ENCODE measurements around the gene ARHGEF18.
"Not testable (repeated sequence)": the region's sequence is repeated elsewhere in the genome, so short reads cannot be mapped to it uniquely, and the experiment has no call there.

The ARHGEF18 gene

DNA sequence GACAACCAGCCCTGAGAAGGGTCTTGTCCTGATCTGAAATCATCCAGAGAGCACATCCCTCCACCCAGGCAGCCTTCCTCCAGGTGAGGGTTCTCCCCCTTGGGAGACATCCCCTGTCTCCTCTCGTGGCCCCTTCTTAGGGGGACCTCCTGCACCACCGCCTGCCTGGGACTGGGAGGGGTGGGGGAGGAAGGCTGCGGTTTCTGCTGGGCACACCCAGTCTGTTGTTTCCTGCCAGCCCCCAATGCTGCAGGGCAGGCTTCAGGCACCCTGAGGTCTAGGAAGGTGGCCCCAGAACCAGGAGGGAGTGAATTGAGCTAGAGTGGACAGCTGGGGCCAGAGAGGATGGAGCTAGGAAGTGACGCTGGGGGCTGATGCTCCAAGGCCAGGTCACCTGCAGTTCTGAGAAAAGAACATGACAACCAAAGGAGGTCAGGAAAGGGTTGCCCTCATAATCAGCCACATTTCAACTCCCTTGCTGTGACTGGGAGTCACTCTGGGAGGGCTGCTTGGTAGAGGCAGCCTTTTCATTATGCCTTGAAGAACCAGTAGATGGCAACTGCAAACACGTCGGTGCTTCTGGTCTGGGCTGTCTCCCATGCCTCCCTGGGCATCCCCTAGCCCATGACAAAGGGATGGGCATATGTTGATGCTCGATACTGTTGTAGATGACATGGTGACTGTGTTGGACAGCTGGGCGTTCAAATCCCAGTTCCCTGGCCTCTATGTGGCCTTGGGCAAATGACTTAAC is 1.4 kb downstream of the ARHGEF18 start:
- DNase-seq: peak; percentile 65

DNA sequence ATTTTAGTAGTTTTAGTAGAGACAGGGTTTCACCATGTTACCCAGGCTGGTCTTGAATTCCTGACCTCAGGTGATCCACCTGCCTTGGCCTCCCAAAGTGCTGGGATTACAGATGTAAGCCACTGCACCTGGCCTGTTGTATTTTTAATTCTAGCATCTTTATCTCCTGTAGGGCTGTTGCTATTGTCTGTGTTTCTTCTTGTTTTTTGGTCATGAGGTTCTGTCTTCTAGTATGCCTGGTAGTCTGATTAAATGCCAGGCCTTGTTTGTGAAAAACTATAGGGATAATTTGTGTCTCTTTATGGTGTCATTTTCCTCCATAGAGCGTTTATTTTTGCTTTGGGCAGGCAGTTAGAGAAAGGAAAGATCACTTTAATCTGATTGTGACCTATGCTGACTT is 3.1 kb downstream of the ARHGEF18 start:
- no peak for DNase-seq

DNA sequence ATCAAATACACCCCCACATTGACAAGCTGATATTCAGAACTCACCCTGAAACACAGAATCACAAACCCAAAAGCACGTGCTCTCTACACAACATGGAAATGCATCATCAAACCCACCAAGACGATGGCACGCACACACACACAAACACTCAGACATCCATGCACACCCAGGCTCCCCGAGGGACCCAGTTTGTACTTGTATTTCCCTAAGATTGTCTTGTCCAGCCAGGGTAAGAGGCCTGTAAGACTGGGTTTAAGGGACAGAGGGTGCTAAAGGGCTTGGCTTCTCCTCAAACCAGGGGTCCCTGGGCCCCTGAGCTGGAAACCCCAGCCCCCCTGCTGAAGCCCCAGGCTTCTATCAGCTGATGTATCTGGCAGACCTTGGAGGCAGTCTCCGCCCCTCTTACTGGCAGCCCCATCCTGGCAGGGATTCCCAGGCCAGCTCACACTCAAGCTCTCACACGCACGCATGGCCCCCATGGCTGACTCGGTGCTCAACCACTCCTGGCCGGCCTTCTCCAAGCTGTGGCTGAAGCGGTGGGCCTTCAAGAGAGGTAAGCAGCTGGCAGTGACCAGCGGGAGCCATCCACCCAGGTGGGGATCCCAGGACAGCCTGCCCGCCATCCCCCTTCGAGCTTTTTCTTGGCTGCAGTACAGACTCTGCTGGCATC is 6.5 kb downstream of the ARHGEF18 start:
- DNase-seq: no peak

DNA sequence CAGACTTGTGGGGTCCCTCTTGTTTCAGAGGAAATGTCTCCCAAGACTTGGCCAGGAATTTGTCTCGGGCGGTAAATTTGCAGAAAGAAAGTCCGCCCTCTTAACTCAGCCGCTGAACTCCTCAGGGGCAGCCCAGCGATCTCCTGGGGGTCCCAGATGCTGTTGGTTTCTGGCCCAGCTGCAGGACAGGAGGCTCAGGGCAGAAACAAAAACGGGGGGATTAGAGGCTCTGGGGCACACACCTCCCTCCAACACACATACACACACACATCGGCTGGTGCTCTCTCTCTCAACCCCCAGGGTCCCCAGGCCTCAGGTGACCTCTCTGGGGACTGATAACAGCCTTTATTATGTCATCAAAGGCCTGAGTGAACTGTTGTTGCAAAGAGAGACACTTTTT is 7.1 kb downstream of the ARHGEF18 start:
- no peak for DNase-seq

DNA sequence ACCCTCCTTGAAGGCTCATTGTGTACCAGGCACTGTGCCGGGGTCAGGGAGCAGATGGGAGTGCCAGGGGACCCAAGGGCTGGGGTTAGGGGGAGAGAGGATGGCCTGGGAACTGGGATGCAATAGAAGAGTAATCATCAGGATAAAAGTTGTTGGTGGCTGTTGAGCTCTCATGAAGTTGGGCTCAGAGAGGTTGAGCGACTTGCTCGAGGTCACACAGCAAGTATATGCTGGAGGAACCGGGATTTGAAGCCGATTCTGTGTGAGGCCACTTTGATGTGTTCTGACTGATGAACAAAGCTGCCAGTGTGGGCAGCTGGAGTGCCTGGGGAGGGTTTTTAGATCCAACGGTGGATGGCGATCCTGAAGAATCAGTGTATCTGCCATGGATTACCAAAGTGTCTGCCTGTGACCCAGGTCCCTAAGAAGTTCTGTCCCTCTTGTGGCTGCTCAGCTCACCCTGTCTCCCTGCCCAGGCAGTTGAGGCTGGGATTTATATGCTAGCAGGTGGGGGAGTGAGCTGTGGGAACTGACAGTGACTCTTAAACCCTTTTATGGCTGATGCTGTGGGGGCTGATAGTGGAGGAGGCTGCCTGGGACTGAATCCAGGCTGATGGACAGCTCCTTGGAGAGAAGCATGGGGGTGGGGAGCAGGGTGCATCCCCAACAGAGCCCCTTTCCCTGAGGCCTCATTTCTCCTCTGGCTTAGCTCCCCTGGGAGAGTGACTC is 8.3 kb downstream of the ARHGEF18 start:
- no peak for DNase-seq

DNA sequence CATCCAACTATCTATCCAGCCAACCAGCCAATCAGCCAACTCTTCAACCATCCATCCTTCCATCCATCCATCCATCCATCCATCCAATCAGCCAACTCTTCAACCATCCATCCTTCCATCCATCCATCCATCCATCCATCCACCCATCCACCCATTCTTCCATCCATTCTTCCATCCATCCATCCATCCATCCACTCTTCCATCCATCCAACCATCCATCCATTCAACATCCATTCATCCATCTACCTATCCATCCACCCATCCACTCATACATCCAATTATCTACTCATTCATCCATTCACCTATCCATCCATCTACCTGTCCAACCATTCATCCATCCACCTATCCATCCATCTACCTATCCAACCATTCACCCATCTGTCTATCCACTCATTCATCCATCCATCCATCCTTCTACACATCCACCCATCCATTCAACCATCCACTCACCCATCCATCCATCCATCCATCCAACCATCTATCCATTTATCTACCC is 9.4 kb downstream of the ARHGEF18 start:
- no peak for DNase-seq

DNA sequence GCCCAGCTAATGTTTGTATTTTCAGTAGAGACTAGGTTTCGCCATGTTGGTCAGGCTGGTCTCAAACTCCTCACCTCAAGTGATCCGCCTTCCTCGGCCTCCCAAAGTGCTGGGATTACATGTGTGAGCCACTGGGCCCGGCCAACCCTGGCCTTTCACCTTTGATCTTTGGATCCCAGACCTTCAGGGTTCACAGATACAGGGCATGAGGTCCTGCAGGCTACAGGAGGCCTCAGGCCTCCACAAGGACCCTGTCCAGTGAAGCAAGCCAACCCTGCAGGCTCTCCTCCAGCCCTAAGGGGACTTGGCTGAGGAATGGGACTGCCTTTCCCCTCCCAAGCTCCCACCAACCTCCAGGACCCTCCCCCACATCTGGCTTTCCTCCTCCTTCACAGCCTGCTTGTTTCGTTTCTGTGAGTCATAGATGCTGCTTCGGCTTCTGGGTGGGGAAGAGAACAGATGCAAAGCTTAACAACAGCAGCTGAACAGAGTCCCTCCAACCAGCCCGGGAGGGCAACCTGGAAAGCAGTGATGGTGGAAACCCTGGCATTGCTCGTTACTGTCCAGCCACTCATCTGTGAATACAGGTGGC is 11.8 kb downstream of the ARHGEF18 start:
- no peak for DNase-seq

DNA sequence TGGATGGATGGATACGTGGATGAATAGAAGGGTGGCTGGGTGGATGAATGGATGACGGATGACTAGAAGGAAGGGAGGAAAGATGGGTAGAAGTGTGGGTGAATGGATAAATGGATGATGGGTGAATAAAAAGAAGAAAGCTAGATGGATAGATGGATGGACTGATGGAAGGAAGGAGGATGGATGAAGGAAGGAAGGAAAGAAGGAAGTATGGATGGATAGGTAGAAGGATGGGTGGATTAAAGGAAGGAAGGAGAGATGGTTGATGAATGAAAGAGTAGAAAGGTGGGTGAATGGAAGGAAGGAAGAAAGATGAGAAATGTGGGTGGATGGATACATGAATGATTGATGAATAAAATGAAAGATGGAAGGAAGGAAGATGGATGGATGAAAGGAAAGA is 14.5 kb downstream of the ARHGEF18 start:
- DNase-seq: no peak

DNA sequence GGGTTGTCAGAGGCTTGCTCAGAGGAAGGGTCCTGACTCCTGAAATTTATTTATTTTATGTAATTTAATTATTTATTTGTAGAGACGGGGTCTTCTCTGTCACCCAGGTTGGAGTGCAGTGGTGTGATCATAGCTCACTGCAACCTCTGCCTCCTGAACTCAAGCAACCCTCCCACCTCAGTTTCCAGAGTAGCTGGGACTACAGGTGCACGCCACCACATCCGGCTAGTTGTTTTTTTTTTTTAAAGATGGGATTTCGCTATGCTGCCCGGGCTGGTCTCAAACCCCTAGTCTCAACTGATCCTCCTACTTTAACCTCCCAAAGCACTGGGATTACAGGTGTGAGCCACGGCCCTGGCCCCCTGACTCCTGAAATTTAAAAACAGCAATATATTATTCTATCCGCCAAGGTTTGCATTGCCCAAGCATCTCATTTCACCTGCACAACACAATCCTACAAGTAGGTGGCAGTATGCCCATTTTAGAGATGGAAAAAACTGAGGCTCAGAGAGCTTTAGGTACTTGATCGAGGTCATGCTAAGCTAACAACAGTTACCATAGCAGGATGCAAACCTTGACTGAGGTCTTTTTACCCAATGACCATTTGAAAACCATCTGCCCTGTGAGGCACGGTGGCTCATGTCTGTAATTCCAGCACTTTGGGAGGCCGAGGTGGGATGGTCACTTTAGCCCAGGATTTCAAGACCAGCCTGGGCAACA is 18.1 kb downstream of the ARHGEF18 start:
- no peak for DNase-seq

DNA sequence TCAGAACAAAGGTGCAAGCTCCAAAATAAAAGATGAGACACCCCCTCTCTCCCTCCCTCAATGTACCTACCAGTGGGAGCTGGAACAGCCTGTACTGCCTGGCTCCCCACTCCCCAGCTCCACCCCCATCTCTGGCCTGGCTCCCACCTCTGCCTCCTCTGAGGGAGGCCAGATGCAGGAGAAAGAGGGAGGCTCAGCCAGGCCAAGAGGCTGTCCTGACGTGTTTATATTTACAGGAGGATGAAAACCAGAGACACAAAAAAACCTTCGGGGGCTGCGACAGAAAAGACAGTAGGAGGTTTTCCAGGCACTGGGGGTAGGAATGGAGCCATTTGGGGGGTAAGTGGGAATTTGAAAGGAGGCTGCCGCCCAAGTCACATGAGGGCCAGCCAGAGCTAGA is 19.7 kb downstream of the ARHGEF18 start:
- DNase-seq: no peak

DNA sequence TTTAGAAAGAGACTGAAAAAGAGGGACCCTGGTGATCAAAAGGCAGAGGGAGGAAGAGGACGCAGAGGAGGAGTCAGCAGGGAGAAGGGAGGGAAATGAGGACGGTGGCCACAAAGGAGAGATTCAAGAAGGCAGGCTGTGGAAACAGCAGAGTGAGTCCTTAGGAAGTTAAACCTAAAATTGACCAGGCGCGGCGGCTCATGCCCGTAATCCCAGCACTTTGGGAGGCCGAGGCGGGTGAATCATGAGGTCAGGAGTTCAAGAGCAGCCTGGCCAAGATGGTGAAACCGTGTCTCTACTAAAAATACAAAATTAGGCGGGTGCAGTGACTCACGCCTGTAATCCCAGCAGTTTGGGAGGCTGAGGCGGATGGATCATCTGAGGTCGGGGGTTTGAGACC is 20.1 kb downstream of the ARHGEF18 start:
- not testable (repeated sequence) for DNase-seq

DNA sequence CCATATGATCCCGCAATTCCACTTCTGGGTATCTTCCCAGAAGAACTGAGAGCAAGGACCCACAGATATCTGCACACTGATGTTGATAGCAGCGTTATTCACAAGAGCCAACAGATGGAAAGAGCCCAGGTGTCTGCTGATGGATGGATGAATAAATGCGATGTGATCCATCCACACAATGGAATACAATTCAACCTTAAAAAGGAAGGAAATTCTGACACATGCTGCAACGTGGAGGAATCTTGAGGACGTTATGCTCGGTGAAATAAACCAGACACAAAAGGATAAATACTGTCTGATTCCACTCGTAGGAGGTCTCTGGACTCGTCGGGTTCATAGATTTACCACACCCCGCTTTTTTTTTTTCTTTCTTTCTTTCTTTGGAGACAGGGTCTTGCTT is 21.8 kb downstream of the ARHGEF18 start:
- DNase-seq: no peak

DNA sequence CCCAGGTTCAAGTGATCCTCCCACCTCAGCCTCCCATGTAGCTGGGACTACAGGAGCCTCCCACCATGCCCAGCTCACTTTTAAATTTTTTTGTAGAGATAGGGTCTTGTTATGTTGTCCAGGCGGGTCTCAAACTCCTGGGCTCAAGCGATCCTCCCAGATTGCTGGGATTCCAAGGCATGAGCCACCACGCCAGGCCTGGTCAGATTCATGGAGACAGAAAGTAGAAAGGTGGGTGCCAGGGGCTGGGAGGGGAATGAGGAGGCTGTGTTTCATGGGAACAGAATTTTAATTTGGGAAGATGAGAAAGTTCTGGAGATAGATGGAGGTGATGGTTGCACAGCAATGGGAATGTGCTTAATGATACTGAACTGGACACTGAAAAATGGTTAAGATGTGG is 22.3 kb downstream of the ARHGEF18 start:
- DNase-seq: no peak

DNA sequence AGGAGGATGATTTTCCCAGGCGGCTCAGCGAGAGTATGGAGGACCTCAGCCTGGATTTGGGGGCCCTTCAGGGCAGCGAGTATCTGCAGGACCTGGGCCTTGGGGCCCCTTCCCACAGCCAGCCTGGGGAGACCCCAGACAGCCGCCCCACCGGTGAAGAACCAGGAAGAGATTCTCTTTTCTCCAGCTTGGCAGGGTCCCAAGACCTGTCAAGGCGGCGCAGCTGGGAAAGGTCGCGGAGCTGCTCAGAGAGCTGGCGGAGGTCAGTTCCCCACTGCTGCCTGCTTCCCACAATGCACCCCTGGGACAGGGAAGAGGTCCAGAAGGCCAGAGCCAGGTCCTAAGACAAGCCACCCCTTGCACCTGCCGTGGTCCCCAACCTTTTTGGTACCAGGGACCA is 24.1 kb downstream of the ARHGEF18 start:
- no peak for DNase-seq

DNA sequence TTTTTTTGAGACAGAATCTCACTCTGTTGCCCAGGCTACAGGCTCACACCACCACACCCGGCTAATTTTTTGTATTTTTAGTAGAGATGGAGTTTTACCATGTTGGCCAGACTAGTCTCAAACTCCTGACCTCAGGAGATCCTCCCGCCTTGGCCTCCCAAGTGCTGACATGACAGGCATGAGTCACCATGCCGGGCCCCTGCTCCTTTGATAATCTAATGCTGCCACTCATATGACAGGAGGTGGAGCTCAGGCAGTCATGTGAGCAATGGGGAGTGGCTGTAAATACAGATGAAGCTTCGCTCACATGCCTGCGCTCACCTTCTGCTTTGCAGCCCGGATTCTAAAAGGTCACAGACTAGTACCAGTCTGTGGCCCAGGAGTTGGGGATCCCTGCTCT is 25.1 kb downstream of the ARHGEF18 start:
- no peak for DNase-seq

DNA sequence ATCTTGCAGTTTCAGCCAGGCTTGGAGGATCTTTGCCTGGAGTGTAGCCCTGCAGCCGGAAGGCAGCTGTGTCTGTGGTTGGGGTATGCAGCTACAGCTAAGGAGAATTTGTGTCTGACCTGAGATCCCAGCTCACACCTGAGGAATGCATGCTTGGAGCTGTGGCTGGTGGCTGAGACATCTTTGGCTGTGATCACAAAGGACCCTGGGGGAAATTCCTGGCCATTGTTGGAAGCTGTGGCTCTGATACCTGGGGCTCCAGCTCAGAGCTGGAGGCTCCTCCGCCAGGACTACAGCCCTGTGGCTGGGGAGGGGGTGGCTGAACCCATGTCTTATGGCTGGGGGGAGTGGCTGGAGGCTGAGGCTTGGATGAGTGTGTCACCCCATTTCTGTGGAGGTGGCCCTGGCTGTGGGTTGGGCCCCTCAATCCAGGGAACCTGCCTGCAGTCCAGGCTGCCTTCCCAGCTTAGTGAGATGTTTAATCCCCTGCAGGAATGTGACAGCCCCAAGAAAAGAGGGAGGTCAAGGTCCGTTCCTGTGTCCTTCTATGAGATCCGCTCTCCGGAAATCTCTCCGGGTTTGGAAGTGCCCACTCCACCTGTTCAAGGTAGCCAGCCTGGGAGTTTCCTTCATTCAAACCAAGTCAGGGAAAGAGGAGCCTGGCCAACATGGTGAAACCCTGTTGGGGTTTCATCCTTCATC is 27.6 kb downstream of the ARHGEF18 start:
- no peak for DNase-seq

DNA sequence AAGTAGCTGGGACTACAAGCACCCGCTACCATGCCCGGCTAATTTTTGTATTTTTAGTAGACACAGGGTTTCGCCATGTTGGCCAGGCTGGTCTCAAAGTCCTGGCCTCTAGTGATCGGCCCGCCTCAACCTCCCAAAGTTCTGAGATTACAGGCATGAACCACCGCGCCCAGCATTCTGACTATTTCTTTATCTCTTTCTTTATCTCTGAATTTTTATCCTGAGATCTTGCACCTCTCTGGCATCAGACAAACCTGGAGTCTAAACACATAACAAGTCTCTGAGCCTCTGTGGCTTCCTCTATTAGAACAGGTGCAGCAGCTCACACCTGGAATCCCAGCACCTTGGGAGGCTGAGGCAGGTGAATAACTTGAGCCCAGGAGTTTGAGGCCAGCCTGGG is 28.5 kb downstream of the ARHGEF18 start:
- no peak for DNase-seq

DNA sequence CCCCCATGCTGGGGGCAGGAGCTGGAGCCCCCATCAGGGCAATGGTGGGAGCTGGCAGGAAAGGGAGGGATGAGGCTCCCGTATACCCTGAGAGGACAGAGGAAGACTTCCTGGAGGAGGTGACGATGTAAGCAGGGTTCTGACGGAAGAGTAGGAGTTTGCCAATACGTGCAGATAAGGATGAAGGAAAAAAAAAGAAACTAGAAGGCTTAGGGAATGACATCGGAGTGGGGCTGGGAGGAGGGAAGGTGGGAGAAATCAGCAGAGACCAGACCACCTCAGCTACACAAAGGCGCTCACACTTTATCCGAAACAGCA is 32.3 kb downstream of the ARHGEF18 start:
- DNase-seq: no peak

DNA sequence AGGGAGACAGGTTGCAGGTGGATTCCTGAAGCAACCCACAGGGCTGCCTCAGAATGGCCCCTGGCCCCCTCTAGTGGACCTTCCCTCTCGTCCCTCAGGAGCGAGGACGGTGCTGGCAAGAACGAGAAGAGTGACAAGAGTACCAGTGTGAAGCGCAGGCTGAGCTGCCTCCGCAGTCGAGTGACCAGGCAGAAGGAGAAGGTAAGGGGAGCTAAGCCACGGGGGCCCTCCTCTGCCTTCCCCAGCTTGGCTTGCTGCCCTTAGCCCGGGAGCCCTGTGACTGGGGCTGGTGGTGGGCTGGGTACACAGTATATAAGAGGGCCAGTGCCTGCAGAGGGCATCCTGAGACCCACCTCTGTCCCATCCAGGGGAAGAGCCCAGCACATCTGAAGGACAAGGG is 34.0 kb downstream of the ARHGEF18 start:
- no peak for DNase-seq

DNA sequence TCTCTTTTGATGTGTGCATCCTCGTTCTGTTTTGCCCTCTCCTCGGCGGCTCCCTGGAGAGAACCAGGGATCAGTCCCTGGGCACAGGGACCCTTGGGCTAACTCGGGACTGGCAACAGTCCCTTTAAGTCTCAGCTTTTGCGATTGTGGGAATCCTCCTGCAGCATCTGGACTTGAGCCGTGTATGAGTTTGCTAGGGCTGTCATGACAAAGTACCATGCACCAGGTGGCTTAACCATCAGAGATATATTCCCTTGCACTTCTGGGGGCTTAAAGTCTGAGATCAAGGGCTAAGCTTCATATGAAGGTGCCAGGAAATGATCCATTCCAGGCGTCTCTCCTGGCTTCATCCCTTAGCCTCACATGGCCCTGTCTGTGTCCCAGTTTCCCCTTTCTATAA is 34.5 kb downstream of the ARHGEF18 start:
- no peak for DNase-seq

DNA sequence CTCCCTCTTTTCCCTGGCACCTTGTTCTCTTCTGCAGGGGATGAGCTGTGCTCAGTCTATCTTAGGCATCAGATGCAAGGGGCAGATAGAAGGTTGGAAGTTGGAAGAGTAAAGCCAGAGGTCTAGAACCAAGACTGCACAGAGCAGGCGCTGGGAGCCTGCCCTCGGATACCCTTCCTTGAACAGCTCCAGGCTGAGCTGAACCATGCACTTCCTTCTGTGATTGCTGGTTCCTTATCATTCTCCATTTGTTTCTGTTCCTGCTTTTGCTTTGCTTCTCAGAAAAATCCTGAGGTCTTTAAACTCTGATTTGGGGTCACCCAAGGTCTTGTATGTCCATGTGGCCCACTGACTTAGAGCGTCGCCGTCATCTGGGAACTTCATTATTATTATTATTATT is 36.3 kb downstream of the ARHGEF18 start:
- no peak for DNase-seq

DNA sequence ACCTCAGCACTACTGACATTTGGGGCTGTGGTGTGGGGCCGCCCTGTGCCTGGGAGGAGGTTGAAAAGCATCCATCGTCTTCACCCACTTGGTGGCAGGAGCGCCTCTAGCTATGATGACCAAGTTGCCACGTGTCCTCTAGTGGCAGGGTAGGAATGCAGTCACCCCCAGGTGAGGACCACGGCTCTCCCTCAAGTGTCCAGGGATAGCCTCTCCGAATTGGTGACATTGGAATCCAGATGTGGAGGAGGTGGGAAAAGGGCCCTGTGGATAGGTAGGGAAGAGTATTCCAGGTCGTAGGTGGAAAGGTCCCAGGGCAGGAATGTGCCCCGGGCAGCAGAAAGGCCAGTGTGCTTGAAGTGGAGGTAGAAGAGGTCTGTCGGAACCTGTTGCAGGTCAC is 37.6 kb downstream of the ARHGEF18 start:
- no peak for DNase-seq

All from activated CD8-positive, alpha-beta memory T cell treated with anti-CD3 and anti-CD28 coated beads, Interleukin-2, amount 50 U/mL, for 48 hours (primary cell).